Measurements from ENCODE around the gene OPCML.

Gene OPCML

GRCh38 chr11:133136376-133136775 is 395.9 kb downstream of the OPCML start:
- DNase-seq (ENCODE audit: low read depth, low spot score) = no peak

GRCh38 chr11:133134314-133135173 is 397.8 kb downstream of the OPCML start:
- no peak for DNase-seq (ENCODE audit: low read depth, low spot score)

- no peak for DNase-seq (ENCODE audit: low read depth, low spot score)
These were observed 398.7 kb downstream of the OPCML start for GRCh38 chr11:133133606-133134005.

GRCh38 chr11:133133050-133133449 is 399.3 kb downstream of the OPCML start:
- no peak for DNase-seq (ENCODE audit: low read depth, low spot score)

GRCh38 chr11:133127741-133128140 is 404.6 kb downstream of the OPCML start:
- no peak for DNase-seq (ENCODE audit: low read depth, low spot score)

GRCh38 chr11:133123796-133124195 is 408.5 kb downstream of the OPCML start:
- no peak for DNase-seq (ENCODE audit: low read depth, low spot score)

- no peak for DNase-seq (ENCODE audit: low read depth, low spot score)
These were observed 408.9 kb downstream of the OPCML start for GRCh38 chr11:133123366-133123765.

- DNase-seq (ENCODE audit: low read depth, low spot score) = no peak
These were observed 410.0 kb downstream of the OPCML start for GRCh38 chr11:133122256-133122655.

- no peak for DNase-seq (ENCODE audit: low read depth, low spot score)
These were observed 413.6 kb downstream of the OPCML start for GRCh38 chr11:133118563-133119268.

GRCh38 chr11:133115099-133115498 is 417.2 kb downstream of the OPCML start:
- DNase-seq (ENCODE audit: low read depth, low spot score) = no peak

- DNase-seq (ENCODE audit: low read depth, low spot score) = no peak
These were observed 424.5 kb downstream of the OPCML start for GRCh38 chr11:133107763-133108162.

- DNase-seq (ENCODE audit: low read depth, low spot score) = no peak
These were observed 425.2 kb downstream of the OPCML start for GRCh38 chr11:133107136-133107535.

- no peak for DNase-seq (ENCODE audit: low read depth, low spot score)
These were observed 425.9 kb downstream of the OPCML start for GRCh38 chr11:133106417-133106816.

GRCh38 chr11:133104009-133104744 is 428.1 kb downstream of the OPCML start:
- no peak for DNase-seq (ENCODE audit: low read depth, low spot score)

- DNase-seq (ENCODE audit: low read depth, low spot score) = no peak
These were observed 435.3 kb downstream of the OPCML start for GRCh38 chr11:133096981-133097380.

- DNase-seq (ENCODE audit: low read depth, low spot score) = no peak
These were observed 445.8 kb downstream of the OPCML start for GRCh38 chr11:133086518-133086917.

- DNase-seq (ENCODE audit: low read depth, low spot score) = no peak
These were observed 449.3 kb downstream of the OPCML start for GRCh38 chr11:133082841-133083488.

- no peak for DNase-seq (ENCODE audit: low read depth, low spot score)
These were observed 449.9 kb downstream of the OPCML start for GRCh38 chr11:133082453-133082781.

GRCh38 chr11:133081730-133082452 is 450.4 kb downstream of the OPCML start:
- no peak for DNase-seq (ENCODE audit: low read depth, low spot score)

- no peak for DNase-seq (ENCODE audit: low read depth, low spot score)
These were observed 451.3 kb downstream of the OPCML start for GRCh38 chr11:133081020-133081419.
